Measurements from ENCODE around the gene PSMC3IP.

- TF ChIP-seq TEAD4 (IDR thresholded peaks at IDR 0.05) (no peak), NFIC (IDR thresholded peaks at IDR 0.05) (peak; percentile 70), EP300 (IDR thresholded peaks at IDR 0.05; ENCODE audit: borderline replicate concordance) (no peak), CREB1 (IDR thresholded peaks at IDR 0.05; ENCODE audit: low read depth) (no peak), TAF1 (IDR thresholded peaks at IDR 0.05; ENCODE audit: low read depth) (no peak), MAX (IDR thresholded peaks at IDR 0.05) (no peak)
Observed at GRCh38 chr17:42571435-42572225, 5.9 kb downstream of the PSMC3IP start.

All from Ishikawa (cell line).